Renal cortical epithelial cell (primary cell): ENCODE results near the gene KMT5B. TPM values are rescaled to one million over a fixed set of nuclear protein-coding genes. Genes with fewer than 3 reads are reported as not detected.

ENCODE experiments used
- DNase-seq: peaks from one replicate; pipeline ENCODE4 v3.0.0-alpha.2; 2011; ENCODE audit warnings: low read depth
- total RNA-seq: library from RNA; depleted of rRNA; stranded (reverse); fragments of >200 nt; gene quantifications from 2 replicates; pipeline ENCODE4 v1.2.3, GENCODE V29; 2014

KMT5B gene
- total RNA-seq, 1 donor from 2014 or later = 52.2 TPM

DNA sequence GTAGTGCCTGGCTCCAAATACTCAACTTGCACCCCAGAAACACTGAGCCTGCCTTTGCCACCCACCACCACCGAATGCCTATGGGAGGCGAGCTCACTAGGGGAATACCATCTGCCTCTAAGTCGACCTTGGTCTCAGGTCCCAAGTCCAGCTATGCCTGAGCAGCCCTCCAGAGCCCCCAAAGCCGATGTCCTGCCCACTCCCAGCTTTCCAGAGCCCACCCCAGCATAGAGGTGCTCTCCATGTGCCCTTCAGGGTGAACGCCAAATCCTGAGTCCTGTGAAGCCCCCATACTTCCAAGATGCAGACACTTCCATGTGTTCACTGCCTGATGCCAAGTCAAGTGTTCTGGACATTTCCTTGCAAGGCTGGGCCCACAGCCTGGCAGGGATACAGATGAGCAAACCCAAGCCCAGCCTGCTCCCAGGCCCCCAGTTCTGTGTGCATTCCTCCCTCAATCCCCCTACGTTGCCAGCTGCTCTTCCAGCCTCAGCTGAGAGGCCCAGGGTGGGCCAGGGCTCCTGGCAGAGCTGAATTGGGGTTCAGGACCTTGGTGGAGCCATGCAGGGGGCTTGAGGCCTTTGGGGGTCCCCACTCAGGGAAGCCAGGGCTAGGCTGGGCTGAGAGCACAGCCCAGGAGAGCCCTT, 2.6 kb upstream of the KMT5B start:
- DNase-seq = no peak

DNA sequence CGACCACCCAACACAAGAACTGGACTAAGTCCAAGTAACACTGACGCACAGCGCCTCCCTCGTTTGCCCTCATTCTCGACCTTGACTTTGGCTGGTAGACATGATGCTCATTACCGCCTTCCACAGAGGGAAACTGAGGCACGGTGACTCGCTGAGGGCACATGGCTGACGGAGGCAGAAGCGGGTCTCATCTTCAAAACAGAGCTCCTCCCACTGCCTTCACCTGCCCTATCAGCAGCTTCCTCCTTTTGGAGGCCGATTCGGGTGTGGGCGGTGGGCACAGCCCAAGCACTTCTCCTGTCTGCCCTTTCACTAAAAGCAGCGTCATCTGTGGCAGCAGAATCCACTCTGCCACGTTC, 2.0 kb upstream of the KMT5B start:
- no peak for DNase-seq

DNA sequence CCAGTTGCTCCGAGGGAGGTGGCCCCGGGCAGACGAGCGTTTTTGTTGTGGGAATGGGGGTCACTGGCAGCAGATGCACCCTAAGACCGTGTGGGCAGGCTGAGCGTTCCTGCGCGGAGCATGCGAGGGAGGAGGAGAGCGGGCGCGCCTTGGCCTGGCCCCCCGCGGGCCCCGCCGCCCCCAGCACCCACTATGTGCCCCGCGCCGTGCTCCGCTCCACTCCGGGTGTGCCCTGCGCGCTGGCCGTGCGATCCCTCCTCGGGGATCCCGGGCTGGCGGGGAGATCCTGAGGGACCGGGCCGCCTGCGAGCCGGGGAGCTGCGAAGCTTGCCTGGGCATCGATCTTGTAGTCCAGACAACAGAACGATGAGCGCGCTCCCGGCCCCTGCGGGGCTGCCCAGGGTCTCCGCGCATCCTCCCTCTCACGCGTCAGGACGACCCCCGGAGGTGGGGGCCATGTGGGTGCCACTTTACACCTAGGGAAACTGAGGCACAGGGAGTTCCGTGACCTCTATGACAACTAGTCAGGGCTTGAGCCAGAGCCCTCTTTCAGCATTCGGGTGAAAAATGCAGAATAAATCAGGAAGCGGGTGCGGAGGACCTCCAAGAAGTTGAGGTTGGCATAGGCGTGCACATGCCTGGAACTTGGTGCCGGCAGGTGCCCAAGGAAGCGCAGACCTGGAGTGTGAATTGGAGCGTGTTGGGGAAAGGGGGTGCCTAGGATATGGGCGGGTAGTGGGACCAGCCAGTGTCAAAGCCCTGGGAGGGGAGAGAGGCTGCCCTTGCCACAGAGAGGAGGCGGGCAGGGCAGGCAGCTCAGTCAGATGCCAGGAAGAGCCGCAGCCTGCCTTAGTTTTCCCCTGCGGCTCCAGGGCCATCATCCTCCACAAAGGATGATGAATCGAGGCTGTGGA, 1.3 kb upstream of the KMT5B start:
- no peak for DNase-seq

DNA sequence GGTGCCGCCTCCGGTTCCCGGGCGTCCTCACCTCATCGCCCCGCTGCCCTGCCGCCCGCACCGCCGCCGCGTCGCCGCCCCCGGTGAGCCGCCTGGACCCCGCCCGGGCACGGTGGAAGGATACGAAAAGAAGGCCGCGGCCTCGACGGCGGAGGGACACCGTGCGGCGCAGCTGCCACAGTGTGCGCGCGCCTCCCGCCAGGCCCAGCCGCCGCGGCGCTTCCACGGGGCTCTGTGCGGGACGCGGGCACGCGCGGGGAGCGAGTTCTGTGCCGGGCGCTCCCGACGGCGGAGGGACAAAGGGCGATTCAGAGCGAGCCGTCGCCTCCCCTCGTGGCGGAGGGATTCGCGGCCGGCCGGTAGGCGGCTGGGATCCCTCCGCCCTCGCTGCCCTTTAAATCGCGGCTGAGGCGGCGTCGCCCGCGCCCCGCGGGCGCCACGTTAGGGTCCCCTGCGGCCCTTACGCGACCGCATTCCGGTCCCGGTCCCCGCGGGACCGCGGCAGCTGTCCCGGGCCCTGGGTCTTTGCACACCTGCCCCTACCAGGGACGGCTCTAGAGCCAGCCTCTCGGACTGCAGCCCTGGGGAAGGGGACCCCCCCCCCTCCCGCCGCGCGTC, 568 bp upstream of the KMT5B start:
- peak; percentile 52 for DNase-seq

DNA sequence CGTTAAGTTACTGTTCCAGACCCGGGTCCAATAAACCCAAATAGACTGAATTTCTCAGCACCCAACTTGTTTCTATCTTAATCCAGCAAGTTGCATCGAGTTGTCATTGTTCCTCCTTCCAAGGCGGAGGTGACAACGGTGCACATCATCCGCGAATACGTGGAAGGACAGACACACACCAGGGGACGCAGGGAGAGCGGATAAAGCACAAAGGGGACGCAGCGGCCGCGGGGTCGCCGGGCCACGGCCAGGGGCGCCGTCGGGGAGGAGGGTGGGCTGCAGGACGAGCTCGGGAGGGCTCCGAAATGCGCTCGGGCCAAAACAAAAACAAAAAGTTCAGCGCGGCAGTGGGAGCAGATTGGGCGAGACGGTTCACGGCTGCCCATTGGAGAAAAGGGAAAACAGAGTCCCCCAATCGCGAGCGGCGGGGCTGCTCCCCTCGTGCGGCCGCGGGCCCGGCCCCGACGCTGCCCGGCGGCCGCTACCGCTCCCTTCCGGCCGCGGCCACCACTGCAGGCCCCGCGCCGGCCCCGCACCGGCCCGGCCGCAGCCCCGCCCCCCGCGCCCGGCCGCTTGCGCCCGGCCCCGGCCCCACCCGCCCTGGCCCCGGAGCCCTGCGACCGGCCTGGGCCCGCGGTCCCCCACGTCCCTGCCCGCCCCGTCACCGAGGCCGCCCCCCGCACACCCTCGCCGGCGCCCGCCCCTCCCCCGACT, 518 bp downstream of the KMT5B start:
- DNase-seq = peak; percentile 13

DNA sequence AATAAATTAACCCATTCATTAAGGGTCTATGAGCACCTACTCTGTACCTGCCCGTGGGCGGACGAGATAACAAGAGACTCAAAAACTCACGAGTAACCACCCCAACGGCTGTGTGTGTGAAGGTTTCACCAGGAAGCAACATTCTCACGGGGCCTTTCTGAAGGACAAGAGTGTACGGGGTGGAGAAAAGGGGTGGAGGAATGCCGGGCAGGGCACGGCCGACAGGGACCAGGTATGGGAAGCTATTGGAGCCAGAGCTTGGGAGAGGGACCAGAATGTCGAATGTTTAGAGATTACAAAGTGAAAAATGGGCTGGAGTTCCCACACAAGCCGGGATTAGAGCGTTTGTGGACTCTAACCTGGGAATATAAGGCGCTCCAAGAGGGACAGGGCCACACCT, 1.6 kb downstream of the KMT5B start:
- no peak for DNase-seq

DNA sequence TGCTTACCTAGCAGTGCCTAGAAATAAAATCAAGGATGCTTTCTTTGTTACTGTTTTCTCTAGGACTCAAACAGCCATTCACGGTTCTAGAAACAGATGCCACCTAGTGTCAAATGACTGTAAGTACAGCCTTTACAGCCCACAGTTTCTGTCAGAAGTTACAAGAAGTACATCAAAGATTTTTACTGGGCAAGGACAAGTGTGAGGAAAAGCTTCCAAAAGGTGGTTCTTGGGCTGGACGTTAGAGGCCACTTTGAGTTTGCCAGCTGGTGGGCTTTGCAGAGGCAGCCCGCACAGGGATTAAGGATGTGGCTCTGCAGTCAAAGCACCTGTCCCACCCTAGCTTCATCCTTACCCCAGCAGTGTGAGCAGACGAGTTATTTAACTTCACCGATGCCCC, 6.9 kb downstream of the KMT5B start:
- DNase-seq = peak; percentile 75

DNA sequence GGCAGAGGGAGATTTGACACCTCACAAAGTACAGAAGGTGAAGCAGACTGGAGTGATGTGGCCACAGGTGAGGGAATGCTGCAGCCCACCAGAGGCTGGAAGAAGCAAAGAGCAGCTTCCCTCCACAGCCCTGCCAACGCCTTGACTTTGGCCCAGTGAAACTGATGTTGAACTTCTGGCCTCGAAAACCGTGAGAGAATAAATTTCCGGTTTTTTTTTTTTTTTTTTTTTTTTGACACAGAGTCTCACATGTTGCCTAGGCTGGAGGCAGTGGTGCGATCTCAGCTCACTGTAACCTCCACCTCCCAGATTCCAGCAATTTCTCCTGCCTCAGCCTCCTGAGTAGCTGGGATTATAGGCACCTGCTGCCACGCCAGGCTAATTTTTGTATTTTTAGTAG, 8.7 kb downstream of the KMT5B start:
- DNase-seq = no peak

DNA sequence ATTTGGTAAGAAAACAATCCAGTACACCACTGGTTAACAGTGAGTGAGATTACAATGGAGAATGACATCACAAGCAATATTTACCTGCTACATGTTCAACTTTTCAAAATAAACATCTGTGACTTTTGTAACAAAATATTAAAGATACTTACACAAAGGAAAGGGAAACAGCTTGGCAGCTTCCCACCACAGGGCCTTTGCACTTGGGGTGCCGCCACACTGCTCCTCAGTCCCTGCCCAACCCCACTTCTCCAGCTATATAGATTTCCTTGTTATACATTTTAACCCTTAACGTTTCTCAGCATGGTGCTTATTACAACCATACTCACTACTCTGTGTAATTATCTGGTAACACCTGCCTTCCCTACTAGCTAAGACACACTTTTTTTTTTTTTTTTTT, 10.9 kb downstream of the KMT5B start:
- DNase-seq = no peak

DNA sequence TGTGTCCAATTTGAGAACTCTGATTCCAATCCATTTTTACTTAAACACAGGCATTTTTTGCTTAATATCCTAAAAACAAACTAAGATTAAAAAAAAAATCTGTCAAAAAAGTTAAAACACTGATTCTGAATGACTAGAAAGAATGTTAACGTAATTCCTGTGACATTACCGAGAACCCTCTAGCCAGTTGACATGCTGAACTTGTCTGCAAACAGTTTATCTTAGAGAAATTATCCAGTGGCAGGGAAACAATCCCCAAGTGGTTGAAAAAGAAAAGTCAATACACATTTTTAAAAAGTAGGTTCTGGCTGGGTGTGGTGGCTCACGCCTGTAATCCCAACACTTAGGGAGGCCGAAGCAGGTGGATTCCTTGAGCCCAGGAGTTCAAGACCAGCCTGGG, 11.6 kb downstream of the KMT5B start:
- DNase-seq = no peak

DNA sequence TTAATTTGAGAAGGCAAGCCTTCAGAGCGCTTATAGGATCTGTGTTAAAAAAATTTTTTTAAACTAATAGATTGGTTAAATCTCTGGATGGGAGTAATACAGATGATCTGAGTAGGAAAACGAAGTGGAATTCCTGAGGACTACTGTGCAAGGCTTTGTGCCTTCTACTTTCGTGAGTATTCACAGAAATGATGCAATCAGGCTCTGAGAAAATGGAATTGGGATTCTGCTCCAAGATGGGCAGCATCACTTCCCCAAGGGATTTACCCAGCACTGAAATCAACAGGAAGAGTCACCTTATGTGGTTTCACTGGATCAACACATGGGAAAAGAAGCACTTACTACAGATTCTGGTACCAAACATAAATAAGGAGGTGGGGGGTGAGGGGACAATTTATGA, 12.5 kb downstream of the KMT5B start:
- DNase-seq = peak; percentile 52

DNA sequence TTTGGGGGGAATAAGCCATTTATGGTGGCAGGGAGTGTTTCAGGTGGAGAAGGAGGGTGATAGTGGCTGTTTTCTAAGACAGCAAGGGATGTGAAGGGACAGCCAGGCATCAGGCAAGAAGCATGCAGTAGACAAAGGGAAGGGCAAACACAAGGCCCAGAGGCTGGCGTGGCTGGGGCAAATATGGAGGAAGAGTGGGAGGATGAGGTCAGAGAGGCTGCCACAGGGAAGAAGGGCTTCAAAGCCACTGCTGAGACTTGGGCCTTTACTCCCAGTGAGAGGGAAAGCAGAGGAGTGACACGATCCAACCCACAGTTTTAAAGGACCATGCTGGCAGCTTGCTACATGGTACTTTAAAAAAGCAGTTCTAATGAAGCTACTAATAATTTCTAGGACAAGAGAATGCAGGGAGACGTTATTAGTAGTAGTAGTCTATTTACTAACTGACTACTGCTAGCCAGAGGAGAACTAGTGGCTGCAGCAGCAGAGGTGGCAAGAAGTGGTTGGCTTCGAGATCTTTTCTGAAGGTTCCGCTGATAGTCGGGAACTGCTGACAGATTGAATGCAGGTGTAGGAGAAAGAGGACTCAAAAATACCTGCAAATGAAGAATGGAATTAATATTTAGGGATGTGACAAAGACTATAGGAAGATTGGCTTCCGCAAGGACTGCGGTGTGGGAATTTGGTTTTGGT, 13.7 kb downstream of the KMT5B start:
- DNase-seq = no peak

DNA sequence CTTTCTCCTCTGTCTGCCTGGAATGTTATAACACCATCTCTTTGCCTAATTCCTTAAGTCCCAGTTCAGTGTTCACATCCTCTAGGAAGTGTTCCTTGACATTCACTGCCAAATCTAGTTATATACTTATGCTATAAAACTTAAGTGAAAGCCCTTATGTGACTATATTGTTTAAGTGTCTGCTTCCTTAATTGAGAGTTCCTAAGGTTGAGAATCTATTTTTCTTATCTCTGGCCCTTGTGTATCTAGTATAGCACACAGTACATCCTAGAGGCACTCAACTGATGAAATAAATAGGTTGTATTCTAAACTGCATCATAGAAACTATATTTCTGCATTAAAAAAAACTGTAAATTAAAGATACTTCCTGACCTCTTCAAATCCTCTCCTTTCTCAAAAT, 16.9 kb downstream of the KMT5B start:
- no peak for DNase-seq

DNA sequence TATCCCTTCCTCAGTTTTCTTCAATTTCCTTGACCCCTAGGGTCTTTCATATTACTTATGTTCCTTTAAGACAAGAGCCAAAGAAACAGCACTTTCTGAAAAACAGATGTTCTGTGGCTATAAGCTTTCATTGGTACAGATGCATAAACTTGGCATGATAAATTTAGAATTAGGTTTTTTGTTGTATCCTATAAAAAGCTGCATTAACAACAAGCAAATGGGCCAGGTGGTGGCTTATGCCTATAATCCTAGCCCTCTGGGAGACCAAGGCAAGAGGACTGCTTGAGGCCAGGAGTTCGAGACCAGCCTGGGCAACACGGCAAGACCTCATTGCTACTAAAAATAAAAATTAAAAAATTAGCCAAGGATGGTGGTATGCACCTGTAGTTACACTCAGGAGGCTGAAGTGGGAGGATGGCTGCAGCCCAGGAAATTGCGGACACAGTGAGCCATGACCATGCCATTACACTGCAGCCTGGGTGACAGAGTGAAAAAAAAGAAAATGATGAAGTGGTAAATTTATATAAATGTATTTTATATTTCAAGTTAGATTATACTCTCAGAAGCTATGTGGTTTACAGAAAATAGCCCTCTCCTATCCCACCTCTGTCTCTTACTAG, 18.3 kb downstream of the KMT5B start:
- no peak for DNase-seq

DNA sequence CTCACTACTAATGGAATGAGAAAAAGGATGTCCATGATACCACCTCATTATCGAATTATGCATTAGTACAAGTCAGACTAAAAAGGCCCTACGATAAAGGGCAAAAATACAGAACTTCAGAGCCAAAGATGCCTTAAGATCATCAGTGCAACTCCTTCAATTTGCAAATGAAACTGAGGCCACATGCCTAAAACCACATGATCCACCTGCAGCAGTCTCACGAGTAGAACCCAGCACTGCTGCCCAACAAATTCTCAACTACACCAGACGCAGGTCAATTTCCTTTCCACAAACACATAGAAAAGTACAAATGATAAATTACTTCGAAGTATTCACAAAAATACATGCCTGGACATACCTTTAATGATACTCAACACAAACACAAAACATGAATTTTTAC, 20.1 kb downstream of the KMT5B start:
- no peak for DNase-seq

DNA sequence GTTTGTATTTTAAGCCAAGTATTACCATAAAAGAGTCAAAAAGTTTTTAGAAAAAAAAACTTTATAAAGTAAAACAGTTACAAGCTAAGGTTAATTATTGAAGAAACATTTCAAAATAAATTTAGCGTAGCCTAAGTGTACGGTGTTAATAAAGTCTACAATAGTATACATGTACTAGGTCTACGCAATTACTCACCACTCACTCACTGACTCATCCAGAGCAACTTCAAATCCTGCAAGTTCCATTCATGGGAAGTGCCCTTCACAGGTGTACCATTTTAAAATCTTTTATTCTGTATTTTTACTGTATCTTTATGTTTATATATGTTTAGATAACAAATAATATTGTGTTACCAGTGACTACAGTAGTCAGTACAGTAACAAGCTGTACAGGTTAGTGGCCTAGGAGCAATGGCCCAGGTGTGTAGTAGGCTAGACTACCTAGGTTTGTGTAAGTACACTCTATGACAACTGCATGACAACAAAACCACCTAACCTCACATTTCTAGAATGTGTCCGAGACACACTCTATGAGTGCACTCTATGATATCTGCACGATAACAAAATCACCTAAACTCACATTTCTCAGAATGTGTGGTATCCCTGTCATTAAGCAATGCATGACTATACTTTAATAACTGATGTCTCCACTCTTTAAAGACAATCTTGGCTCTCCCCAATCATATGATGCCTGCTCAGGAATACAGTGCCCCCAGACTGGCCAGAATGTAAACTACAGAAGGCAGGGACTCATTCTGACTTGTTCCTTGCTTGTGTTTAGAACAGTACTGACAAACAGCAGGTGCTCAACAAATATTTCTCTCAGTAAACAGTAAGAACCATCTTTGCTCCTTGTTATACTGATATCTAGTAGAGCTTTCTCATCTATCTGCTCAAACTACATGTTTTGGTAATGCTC, 21.2 kb downstream of the KMT5B start:
- peak; percentile 95 for DNase-seq

DNA sequence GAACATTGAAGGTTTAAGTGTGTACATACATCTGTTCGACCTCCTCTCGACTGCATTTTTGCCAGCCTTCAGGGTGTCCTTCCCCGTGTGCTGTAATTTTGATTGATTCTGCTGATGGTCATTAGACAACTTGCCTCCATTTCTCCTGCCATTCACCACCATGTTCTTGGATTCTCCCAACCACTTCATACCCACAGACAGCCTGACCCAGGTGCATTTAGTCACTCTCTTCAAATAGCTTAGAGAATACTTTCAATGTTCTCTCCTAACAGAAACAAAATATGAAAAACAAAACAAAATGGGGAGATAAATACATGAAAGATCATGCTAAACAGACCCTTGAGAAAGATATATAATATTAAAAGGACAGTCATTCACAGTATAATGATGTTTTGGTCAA, 23.2 kb downstream of the KMT5B start:
- DNase-seq = no peak

DNA sequence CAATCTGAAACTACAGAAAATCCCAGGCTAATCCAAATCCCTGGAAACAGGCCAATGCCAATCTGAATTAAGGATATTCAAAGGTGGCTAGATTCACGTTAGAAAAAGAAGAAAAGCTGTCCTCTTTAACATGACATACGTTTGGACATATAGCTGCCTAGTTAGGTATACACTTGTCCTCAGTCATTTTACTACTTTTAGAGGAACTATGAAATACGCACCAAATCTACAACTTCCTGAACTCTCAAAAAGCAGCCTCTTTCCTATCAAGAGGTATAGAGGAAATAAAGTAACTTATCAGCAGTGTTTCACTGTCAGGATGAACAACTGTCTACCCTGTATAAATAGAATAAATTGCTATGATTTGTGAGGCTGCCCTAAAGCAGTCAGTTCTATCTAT, 24.0 kb downstream of the KMT5B start:
- DNase-seq = no peak

DNA sequence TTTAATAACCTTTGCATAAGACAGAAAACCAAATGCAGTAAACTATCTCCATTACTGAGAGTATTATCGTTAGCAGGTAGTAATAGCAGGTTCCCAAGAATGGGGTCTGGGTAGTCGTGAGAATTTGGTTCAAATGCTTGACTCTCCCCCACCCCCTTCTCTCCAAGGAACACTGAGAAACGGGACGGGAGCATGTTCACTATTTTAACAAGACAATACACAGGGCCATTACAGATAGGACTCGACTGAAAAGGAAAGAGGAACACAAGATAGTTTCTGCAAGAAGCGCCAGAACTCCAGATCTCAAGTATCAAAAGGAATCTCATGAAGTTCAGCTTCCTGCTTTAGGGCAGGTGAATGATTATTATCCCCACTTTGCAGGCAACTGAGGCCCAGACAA, 27.0 kb downstream of the KMT5B start:
- no peak for DNase-seq

DNA sequence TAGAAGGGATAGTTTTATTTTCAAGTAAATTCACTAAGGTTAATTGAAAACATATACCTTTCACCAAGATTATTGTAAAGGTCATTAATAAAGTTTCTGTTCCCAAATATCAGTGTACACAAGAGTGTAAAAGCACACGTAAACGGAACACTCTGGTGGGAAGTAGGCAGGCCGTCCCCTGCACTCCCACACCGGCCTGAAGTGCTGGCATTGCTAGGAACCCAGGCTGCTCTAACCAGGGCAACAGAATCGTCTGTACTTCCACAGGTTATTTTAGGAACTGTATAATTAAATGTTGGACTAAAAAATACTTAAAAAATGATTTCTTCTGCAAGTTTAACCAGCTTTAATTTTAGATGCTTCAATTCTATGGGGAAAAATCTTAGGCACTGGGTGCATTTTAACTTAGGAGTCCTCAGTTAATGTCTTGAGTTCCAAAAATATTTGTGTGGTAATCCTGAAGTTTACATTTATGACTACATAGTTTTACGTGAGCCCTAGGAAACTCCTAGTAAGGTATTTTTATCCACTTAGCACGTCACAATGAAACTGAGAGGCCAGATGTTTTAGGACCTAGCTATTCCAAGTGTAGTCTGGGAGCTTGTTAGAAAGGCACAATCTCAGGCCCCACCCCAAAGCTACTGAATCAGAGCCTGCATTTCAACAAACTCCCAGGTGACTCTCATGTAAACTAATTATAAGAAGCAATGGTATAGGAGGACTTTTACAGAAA, 31.2 kb downstream of the KMT5B start:
- DNase-seq = no peak
